Neural progenitor cell (in vitro differentiated cells): ENCODE measurements around the gene MED13L.

Experiments
- CTCF ChIP-seq: fragments of 200-600 bp; sonication (generic); IDR thresholded peaks from 2 replicates; pipeline ENCODE4 v1.5.1; 2017; ENCODE audit warnings: antibody characterized with exemption, mild to moderate bottlenecking
- EZH2 ChIP-seq: fragments of 200-600 bp; sonication (generic); IDR thresholded peaks from 2 replicates; pipeline ENCODE4 v1.6.1; 2017; ENCODE audit warnings: antibody characterized with exemption, mild to moderate bottlenecking, moderate library complexity

GRCh38 chr12:116263431-116263830 is 14.1 kb downstream of the MED13L start:
- TF ChIP-seq CTCF, result no peak
- no peak for TF ChIP-seq EZH2
